ENCODE measurements around the gene PPP6R2.

GRCh38 chr22:50305393-50305922 is 37.7 kb upstream of the PPP6R2 start:
- TF ChIP-seq CTCF (IDR thresholded peaks at IDR 0.05), result no peak
- TF ChIP-seq POLR2A (IDR thresholded peaks at IDR 0.05), result no peak
